SK-N-SH (cell line): ENCODE data around the gene CFAP43.

Experiments used
- CTCF ChIP-seq: fragments of 200-600 bp; sonication (generic); IDR thresholded peaks from 2 replicates; pipeline ENCODE4 v1.6.1; 2017; ENCODE audit warnings: antibody characterized with exemption, mild to moderate bottlenecking, moderate library complexity
- FOXM1 ChIP-seq: IDR thresholded peaks from 2 replicates; pipeline ENCODE4 v1.4.0; 2012; ENCODE audit warnings: low read depth, mild to moderate bottlenecking
- GABPA ChIP-seq: IDR thresholded peaks from 2 replicates; pipeline ENCODE4 v1.4.0; 2012; ENCODE audit warnings: low read depth, mild to moderate bottlenecking
- NFIC ChIP-seq: IDR thresholded peaks from 2 replicates; pipeline ENCODE4 v1.4.0; 2012; ENCODE audit warnings: borderline replicate concordance
- RAD21 ChIP-seq: IDR thresholded peaks from 2 replicates; pipeline ENCODE4 v1.6.1; 2012; ENCODE audit warnings: mild to moderate bottlenecking, low read length
- RXRA ChIP-seq: IDR thresholded peaks from 2 replicates; pipeline ENCODE4 v1.4.0; 2012; ENCODE audit warnings: low read depth, mild to moderate bottlenecking, borderline replicate concordance
- TAF1 ChIP-seq: IDR thresholded peaks from 2 replicates; pipeline ENCODE4 v1.6.1; 2012; ENCODE audit warnings: low read depth, mild to moderate bottlenecking, low read length, moderate library complexity, borderline replicate concordance
- USF2 ChIP-seq: fragments of 150-350 bp; IDR thresholded peaks from 2 replicates; pipeline ENCODE4 v1.6.1; 2017; ENCODE audit warnings: antibody characterized with exemption, low read length, low read depth, borderline replicate concordance
- YY1 ChIP-seq: IDR thresholded peaks from 2 replicates; pipeline ENCODE4 v1.4.0; 2012; ENCODE audit warnings: low read depth, mild to moderate bottlenecking
- TF ChIP-seq, protein P1 (sequence below): IDR thresholded peaks from 2 replicates; pipeline ENCODE4 v1.4.0; 2012; ENCODE audit warnings: low read depth

DNA sequence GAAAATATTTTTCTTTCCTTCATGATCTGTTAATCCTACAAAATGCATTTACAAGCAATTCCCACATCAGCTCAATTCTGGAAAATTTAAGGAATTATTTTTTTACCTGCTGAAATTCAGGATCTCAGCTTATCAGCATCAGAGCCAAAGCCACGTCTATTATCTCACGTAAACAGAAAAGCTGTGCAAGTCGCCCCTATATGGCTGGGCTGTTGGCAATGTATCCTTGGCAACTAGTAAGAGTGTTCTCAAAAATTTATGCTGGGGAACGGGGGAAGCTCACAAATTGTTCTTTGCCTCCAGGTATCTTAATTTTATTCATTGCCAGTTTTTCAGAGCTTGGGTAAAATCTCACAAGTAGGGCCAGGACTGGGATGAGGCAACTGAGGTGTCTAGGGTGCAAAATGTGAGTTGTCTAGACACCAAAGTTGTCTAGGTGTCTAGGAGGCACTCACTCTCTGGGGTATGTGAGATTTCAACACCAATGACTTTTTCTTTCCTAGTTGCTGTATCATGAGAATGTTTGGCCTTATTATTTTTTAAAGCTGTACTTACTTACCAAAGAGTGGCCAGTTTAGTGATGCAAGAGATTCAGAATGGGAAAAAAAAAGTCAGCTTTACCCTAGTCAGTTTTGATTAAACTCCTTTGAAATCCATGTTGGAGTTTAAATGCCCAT is 41.9 kb upstream of the CFAP43 start:
- TF ChIP-seq CTCF (no peak), FOXM1 (no peak), GABPA (no peak), YY1 (no peak), TAF1 (no peak), RAD21 (no peak), USF2 (no peak), NFIC (no peak), RXRA (no peak)
- TF ChIP-seq, protein P1, sequence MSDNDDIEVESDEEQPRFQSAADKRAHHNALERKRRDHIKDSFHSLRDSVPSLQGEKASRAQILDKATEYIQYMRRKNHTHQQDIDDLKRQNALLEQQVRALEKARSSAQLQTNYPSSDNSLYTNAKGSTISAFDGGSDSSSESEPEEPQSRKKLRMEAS, result no peak
